Left ventricle myocardium superior (tissue), 1 donor: ENCODE data around the gene FXYD7. TPM values are rescaled to one million over a fixed set of nuclear protein-coding genes. Genes with fewer than 3 reads are reported as not detected.
"Not testable (repeated sequence)": the region's sequence is repeated elsewhere in the genome, so short reads cannot be mapped to it uniquely, and the experiment has no call there.

Source experiments
- ATAC-seq: fragments of 200-7000 bp; cut with Tn5 transposase; one replicate; pipeline ENCODE4 v1.9.1; 2020; ENCODE audit warnings: mild to moderate bottlenecking, moderate library complexity
- DNase-seq: peaks from one replicate; pipeline ENCODE4 v3.0.0-alpha.2; 2020
- intact Hi-C: fragments of 100-400 bp; cut with micrococcal nuclease; formaldehyde crosslinking; loops from one replicate; pipeline ENCODE4 v1.11.0; 2022
- total RNA-seq: library from RNA; stranded (reverse); fragmentation: NEBNext Ultra II Directional; extraction: Animal tissue kit (Norgen Biotek cat#: 25700); gene quantifications from one replicate; pipeline ENCODE4 v1.2.1, GENCODE V29; 2021
- donor health status: DM: no; HTN: yes; CAD: no; lungs with severe emphysema.

Gene FXYD7
- total RNA-seq, 1 donor from 2014 or later, result not detected

- no peak for DNase-seq
- no peak for ATAC-seq
- intact Hi-C loops, result no loop called here
Measured at GRCh38 chr19:35176181-35176570, 33.1 kb downstream of the FXYD7 start.

GRCh38 chr19:35177377-35178274 lies 34.6 kb downstream of the FXYD7 start:
- ATAC-seq (no peak), DNase-seq (no peak)
- intact Hi-C loops, result no loop called here

- DNase-seq (no peak), ATAC-seq (no peak)
- intact Hi-C loops, result no loop called here
Measured at GRCh38 chr19:35178701-35179100, 35.6 kb downstream of the FXYD7 start.

GRCh38 chr19:35179830-35180229 lies 36.8 kb downstream of the FXYD7 start:
- ATAC-seq, result no peak

GRCh38 chr19:35181387-35181786 lies 38.3 kb downstream of the FXYD7 start:
- DNase-seq (no peak), ATAC-seq (no peak)
- intact Hi-C loops, result no loop called here

More at GRCh38 chr19:35179830-35180229, 36.8 kb downstream of the FXYD7 start:
- intact Hi-C loops, result no loop called here
- no peak for DNase-seq

GRCh38 chr19:35184267-35184666 lies 41.2 kb downstream of the FXYD7 start:
- no peak for DNase-seq
- ATAC-seq, result no peak
- intact Hi-C loops, result no loop called here

- intact Hi-C loops, result no loop called here
- no peak for ATAC-seq
Measured at GRCh38 chr19:35184884-35185283, 41.8 kb downstream of the FXYD7 start.

GRCh38 chr19:35194012-35194984 lies 51.2 kb downstream of the FXYD7 start:
- DNase-seq, result no peak
- intact Hi-C loops, result no loop called here
- ATAC-seq, result no peak

More at GRCh38 chr19:35184884-35185283, 41.8 kb downstream of the FXYD7 start:
- DNase-seq, result no peak

GRCh38 chr19:35195830-35196229 lies 52.8 kb downstream of the FXYD7 start:
- DNase-seq (no peak), ATAC-seq (no peak)
- intact Hi-C loops, result no loop called here

GRCh38 chr19:35196861-35197260 lies 53.8 kb downstream of the FXYD7 start:
- ATAC-seq, intact Hi-C loops, DNase-seq: not testable (repeated sequence)

GRCh38 chr19:35199481-35199880 lies 56.4 kb downstream of the FXYD7 start:
- intact Hi-C loops, result no loop called here
- no peak for DNase-seq
- no peak for ATAC-seq

- intact Hi-C loops, result no loop called here
- ATAC-seq, result no peak
- no peak for DNase-seq
Measured at GRCh38 chr19:35202722-35203688, 60.0 kb downstream of the FXYD7 start.

Other genes starting within 250 kb of the FXYD7 start
- 3.7 TPM for gene ZNF30, start 216.4 kb upstream of the FXYD7 start, total RNA-seq
- gene ZNF792, start 179.0 kb upstream of the FXYD7 start, total RNA-seq, result 3.4 TPM
- 30.6 TPM for gene GRAMD1A, start 142.9 kb upstream of the FXYD7 start, total RNA-seq
- 45.7 TPM for gene SCN1B, start 112.8 kb upstream of the FXYD7 start, total RNA-seq
- gene HPN, start 101.5 kb upstream of the FXYD7 start, total RNA-seq, result 9.8 TPM
- 3.1 TPM for gene FXYD3, start 27.4 kb upstream of the FXYD7 start, total RNA-seq
- gene LGI4, start 8.2 kb upstream of the FXYD7 start, total RNA-seq, result 9.0 TPM
- gene FXYD1, start 4.4 kb upstream of the FXYD7 start, total RNA-seq, result 489 TPM
- gene FXYD5, start 11.5 kb downstream of the FXYD7 start, total RNA-seq, result 21.2 TPM
- not detected for gene FAM187B, start 85.5 kb downstream of the FXYD7 start, total RNA-seq
- 6.1 TPM for gene LSR, start 105.7 kb downstream of the FXYD7 start, total RNA-seq
- 170 TPM for gene USF2, start 125.7 kb downstream of the FXYD7 start, total RNA-seq
- gene HAMP, start 139.3 kb downstream of the FXYD7 start, total RNA-seq, result not detected
- gene MAG, start 148.9 kb downstream of the FXYD7 start, total RNA-seq, result not detected
- 0.52 TPM for gene CD22, start 185.9 kb downstream of the FXYD7 start, total RNA-seq
- gene FFAR1, start 204.6 kb downstream of the FXYD7 start, total RNA-seq, result not detected
- not detected for gene FFAR3, start 215.2 kb downstream of the FXYD7 start, total RNA-seq
- not detected for gene GPR42, start 227.8 kb downstream of the FXYD7 start, total RNA-seq